NCI-H2081 treated with DMSO at 0.1 percent for 48 hours (cell line): Measurements from ENCODE around the gene IMPDH2.

Experiments
- DNase-seq: peaks from one replicate; lab custom pipeline; 2025; lab: John Stamatoyannopoulos, UW

The IMPDH2 gene

DNA sequence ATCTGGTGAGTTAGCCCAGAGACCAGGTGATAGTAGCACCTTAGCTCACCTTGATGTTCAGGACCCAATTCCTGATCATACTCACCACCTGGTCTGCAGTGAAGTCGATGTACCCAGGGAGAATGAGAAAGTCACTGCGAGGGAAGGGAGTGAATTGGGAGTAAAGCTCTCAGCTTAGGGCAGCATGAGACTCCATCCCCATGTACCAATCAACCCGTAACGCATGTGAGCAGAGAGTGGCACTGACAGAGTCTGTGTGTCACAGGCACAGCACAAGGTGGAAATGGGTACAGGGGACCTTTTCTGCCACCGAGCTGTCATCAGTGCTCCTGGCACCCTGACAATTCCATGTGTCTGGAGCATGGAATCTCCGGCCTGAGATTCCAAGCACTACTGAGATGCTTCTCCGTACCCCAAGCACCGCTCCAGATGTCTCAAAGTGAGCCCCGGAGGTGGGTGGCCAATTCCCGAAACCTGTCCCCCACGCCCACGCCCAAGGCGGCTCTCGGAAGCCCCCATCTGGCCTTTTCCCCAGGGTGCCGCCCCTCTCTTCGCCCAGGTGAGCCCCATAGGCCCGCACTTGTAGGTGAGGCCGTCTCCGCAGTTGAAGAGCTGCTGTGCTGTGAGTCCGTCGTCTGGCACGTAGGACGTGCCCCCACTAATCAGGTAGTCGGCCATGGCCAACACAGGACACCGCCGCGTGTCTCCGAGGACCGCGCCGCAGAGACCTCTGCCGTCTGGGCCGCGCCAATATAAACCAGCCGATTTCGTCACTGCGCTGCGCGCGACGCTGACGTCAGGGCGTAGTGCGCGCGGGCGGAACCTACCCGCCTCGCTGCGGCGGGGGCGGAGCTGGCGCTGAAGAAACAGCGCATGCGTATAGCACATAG, at the start of gene IMPDH2:
TSS of gene IMPDH2 (minus strand) at position 726 of the 890 bp plus-strand sequence. CDS start at position 678, 48 bp downstream.
- peak; percentile 36 for DNase-seq

- DNase-seq = no peak
These were observed 47.4 kb upstream of the IMPDH2 start for GRCh38 chr3:49076646-49077045.

GRCh38 chr3:49076116-49076515, 46.9 kb upstream of the IMPDH2 start:
- DNase-seq = no peak

DNA sequence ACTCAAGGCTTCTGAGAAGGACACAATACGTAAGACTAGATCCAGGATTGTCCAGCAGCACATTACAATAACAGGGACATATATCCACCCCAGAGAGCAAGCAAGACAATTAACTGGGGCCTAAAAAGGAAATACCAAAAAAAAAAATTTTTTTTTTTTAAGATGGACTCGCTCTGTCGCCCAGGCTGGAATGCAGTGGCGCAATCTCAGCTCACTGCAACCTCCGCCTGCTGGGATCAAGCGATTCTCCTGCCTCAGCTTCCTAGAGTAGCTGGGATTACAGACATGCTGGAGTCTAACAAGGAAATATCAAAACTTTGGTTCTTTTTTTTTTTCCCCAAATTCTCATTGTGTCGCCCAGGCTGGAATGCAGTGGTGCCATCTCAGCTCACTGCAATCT, 28.8 kb upstream of the IMPDH2 start:
- no peak for DNase-seq

DNA sequence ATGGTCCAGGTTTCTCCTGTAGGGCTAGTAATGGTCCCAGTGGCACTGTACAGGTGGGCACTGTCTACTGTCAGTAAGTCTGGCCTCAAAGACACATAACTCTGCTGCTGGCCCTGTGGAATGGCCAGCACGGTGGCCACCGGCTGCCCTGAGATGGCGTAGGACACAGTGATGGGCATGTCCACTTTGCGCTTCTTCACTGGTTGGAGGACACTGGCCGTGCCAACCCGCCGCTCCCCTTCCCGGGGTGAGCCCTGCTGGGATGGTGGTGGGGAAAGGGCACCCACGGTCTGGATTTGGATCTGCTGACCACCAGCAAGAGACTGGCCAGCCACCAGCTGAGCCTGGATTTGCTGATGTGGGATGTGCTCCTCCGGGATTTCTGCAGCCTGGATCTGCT, 28.1 kb upstream of the IMPDH2 start:
- DNase-seq = no peak

- DNase-seq = no peak
These were observed 25.2 kb upstream of the IMPDH2 start for GRCh38 chr3:49054344-49054862.

DNA sequence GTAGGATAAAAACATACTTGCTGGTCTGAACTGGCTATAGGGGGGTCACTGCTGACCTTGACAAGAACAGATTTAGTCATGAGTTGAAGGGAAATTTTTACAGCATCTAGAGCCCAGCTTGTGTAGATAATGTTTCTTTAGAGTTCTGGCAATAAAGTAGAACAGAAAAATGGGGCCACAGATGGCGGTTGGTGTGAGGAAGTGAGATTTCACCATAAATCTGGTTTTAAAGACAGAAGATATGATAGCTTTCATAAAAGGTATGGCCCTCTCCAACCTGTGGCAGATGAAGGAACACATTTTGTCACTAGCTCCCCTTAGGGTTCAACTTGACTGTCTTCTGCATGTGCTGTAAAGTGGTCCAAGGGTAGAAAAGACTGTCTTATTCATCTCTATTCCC, 24.3 kb upstream of the IMPDH2 start:
- DNase-seq = no peak

- DNase-seq = no peak
These were observed 6.1 kb upstream of the IMPDH2 start for GRCh38 chr3:49035281-49035680.

DNA sequence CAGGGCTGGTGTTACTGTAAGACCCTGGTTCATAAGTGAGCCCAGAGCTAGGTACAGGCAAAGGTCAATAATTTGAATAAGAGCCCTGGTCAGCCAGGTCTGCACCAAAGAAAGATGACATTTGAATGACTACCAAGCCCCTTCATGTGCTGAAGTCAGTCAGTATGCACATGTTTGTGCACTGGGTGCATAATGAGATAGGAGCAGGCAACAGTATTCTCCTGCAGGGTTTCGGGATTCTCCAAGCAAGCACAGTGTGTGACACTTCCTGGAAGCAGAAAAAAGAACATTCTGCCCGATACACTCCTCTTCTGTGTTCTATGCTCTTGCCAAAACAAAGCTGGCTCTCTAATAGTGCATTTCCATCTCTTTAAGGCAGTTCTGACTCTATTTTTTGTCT, 5.5 kb upstream of the IMPDH2 start:
- DNase-seq = no peak

DNA sequence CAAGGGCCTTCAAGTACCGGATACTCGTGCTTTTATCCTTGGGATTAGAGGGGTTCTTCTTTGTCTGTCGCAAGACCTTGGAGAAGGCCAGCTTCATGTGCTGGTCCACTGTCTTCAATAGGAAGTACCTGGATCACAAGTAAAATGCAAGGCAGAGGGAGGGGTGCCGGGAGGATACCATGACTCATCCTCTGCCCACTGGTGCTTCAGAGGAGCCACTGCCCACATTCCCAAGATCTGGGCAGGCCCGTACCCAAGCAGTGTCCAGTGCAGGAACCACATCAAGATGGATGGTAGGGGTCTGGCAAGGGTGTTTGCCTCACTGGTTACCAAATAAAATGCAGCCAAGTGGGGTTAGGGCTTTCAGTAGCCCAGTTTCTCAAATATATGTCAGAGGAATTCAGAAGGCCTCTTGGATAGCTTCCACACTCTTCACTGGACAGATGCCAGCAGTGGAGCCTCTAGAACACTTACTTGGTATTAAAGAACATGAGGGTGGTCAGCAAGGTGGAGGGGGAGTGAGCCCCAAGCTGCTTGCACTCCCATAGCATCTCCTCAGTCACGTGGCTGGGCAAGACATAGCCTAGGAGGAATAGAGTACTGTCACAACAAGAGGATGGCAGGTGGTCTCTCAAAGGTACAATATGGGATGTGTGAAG, 3.6 kb upstream of the IMPDH2 start:
- DNase-seq = no peak

DNA sequence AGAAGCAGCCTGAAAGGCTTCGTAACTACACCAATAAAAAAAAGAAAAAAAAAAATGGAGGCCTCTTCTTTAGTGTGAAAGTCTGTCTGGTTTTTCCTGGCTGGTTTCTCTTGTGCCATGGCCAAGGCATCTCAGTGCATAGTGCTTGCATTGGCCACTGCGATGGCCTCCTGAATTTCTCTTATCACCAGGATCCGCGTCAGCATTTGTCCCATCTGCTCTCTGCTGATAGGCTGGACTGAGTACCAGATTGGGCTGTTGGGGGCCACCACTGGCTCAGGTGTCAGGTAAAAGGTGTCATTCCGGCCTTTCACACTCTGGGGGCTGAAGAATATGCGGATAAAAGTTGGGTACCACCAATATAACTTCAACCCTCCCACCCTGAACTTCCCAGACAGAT, 1.1 kb upstream of the IMPDH2 start:
- no peak for DNase-seq

GRCh38 chr3:49029563-49029884, 326 bp upstream of the IMPDH2 start:
- DNase-seq = no peak

DNA sequence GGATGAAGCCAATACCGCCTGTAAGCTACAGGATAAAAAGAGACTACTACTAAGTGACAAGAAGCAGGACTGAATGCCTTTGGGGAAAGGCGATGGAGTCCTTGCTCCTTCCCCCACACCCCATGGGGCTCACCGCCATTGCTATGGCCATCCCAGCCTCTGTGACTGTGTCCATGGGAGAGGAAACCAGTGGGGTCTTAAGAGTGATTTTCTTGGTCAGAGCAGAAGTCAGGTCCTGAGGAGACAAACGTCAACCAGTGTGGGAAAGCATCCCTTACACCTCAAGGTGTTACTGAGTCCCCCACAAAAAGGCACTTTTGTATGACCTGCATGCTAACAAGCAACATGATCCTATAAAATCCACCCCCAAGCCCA, 913 bp downstream of the IMPDH2 start:
- no peak for DNase-seq

GRCh38 chr3:49027634-49028033, 1.6 kb downstream of the IMPDH2 start:
- no peak for DNase-seq

DNA sequence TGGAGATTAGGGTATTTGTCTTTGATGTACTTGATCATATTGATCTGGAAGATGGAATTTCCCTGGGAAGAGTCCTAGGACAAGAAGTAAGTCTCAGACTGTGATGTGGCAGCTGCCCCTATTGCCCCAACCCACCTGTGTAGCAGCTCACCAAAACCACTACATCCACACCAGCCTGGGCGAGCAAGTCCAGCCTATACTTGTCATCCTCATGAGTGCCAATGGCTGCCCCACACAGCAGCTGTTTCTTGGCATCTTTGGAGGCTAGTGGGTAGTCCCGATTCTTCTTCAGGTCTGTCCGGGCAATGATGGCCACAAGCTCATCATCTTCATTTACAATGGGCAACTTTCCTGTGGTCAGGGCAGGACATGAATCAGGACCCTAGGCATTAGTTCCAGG, 2.7 kb downstream of the IMPDH2 start:
- no peak for DNase-seq

DNA sequence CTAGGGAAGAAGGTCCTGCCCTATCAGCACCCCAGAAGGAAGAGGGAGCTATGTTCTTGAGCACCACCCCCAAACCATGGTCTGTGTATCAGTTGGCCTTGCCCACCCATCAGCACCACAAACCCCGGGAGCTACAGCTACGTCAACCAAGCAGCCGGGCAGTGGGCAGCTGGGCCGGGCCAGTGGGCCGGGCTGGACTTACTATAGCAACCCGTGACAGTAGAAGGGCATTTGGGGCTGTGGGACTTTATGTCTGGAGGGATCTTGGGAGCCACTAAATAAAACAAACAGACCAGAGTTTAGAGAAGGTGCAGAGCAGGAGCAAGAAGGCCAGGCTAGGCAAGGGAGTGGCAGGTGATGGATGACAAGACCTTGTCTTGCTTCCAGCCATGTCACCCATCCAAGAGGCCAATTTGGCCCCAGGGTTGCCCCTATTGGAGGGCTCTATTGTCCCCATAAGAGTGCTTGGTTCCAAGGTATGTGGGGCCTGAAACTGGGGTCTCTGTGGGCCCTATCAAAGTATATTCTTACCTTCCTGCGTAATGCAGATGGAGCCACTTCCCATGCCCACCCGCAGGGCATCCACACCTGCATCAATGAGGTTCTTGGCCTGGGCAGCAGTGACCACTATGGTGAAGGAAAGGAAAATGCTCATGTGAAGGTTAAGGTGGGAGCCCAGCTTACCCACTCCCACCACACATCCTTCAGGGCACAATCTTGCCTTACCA, 3.2 kb downstream of the IMPDH2 start:
- no peak for DNase-seq

GRCh38 chr3:49025005-49025792, 4.0 kb downstream of the IMPDH2 start:
- DNase-seq = no peak

DNA sequence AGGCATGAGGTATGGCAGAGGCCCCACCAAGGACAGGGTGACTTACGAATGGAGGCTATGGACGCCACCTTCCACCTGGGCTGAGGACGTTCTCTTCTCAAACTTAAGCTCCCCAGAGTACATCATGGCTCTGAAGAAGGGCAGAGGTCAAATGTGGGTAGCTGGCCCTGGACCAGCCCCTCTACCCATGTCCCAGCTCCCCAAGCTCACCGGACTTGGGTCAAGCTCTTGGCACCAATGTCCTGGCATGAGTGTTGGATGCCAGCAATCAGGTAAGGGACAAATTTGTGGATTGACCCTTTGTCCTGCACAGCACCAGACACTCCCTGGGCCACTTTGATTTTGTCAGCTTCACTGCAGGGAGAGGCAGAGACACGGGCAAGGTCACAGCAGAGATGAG, 4.7 kb downstream of the IMPDH2 start:
- DNase-seq = no peak

DNA sequence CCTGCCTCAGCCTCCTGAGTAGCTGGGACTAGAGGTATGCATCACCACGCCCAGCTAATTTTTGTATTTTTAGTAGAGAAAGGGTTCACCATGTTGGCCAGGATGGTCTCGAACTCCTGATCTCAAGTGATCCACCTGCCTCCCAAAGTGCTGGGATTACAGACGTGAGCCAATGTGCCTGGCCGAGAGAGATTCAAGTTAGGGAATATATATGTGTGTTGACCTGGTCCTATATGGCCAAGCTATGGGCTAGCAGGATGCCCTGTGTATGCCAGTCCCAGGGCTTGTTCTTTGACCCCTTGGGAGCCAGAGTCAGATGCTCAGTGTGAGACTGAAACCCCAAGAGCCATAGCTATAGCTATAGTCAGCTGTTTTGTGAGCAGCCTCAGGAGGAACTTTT, 5.4 kb downstream of the IMPDH2 start:
- no peak for DNase-seq

GRCh38 chr3:49022688-49023171, 6.5 kb downstream of the IMPDH2 start:
- no peak for DNase-seq

DNA sequence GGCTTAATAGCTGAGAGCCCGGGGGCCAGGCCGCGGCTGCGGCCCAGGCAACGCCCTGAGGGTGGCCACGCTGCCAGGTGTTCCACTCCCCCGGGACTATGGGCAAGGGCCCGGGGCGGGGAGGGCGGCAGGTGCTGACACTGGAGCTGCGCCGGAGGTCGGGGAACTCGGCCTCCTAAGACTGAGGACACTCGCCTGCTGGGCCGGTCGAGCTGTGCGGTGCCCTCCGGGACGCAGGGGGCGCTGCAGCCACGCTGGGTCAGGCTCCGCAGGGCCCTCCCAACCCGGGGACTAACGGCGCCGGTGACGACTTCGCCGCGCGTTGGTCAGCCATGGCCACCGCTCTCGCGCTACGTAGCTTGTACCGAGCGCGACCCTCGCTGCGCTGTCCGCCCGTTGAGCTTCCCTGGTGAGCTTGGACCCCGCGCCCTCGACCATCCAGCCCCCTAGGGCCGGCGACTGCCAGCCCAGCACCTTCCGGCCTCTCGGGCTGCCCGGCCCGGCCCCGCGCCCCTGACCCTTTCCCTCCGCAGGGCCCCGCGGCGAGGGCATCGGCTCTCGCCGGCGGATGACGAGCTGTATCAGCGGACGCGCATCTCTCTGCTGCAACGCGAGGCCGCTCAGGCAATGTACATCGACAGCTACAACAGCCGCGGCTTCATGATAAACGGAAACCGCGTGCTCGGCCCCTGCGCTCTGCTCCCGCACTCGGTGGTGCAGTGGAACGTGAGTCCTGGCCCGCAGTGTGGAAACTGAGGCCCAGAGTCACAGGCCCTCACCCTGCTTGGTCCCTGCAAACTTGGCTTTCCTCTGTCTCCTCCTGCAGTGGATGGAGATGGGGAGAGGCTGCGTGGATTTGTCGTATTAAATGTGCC, 7.1 kb downstream of the IMPDH2 start, which contains the start of gene NDUFAF3:
TSS of gene NDUFAF3 (plus strand) at position 309 of the 875 bp plus-strand sequence. CDS start at position 333, 24 bp downstream.
- DNase-seq = peak; percentile 70
